HFFc6 (cell line): ENCODE measurements around the gene SYNPO2. TPM values are rescaled to one million over a fixed set of nuclear protein-coding genes. Genes with fewer than 3 reads are reported as not detected.

ENCODE experiments used
- DNase-seq: peaks from one replicate; pipeline ENCODE4 v3.0.0-alpha.2; 2018
- H3K27ac Mint-ChIP-seq: 2 replicates; pipeline ENCODE4 v1.8.0; 2020; ENCODE audit warnings: mild to moderate bottlenecking, mixed read lengths
- H3K27me3 Mint-ChIP-seq: 2 replicates; pipeline ENCODE4 v1.8.0; 2021; ENCODE audit warnings: mild to moderate bottlenecking, moderate library complexity, mixed read lengths; ENCODE audit not compliant: insufficient read depth
- H3K36me3 Mint-ChIP-seq: 2 replicates; pipeline ENCODE4 v1.8.0; 2021; ENCODE audit warnings: low read depth, mixed read lengths
- H3K4me1 Mint-ChIP-seq: 2 replicates; pipeline ENCODE4 v1.8.0; 2020; ENCODE audit warnings: low read depth, mixed read lengths
- H3K4me3 Mint-ChIP-seq: 2 replicates; pipeline ENCODE4 v1.8.0; 2020; ENCODE audit warnings: mild to moderate bottlenecking, moderate library complexity, mixed read lengths
- H3K9me3 Mint-ChIP-seq: 2 replicates; pipeline ENCODE4 v1.8.0; 2020; ENCODE audit warnings: mild to moderate bottlenecking, mixed read lengths
- total RNA-seq, 6 experiments: library from RNA; stranded (reverse); fragmentation: NEBNext Ultra II Directional; extraction: Animal tissue kit (Norgen Biotek cat#: 25700); gene quantifications; 2 replicates in 1 of 6; 3 replicates in 5 of 6; pipeline ENCODE4 v1.2.3, GENCODE V29; 2021
- TF ChIP-seq, protein P1 (sequence below): fragments of 200-600 bp; sonication (generic); IDR thresholded peaks from 2 replicates; pipeline ENCODE4 v1.5.0; 2021; ENCODE audit warnings: antibody characterized with exemption, mild to moderate bottlenecking

SYNPO2 gene
- total RNA-seq, 6 experiments from 2014 or later: 11.6 to 36.7 (median 12.0) TPM

- no peaks in the 10 kb centered on the region for H3K9me3 Mint-ChIP-seq
These were observed 96.7 kb downstream of the SYNPO2 start for GRCh38 chr4:118985170-118986000.

DNA sequence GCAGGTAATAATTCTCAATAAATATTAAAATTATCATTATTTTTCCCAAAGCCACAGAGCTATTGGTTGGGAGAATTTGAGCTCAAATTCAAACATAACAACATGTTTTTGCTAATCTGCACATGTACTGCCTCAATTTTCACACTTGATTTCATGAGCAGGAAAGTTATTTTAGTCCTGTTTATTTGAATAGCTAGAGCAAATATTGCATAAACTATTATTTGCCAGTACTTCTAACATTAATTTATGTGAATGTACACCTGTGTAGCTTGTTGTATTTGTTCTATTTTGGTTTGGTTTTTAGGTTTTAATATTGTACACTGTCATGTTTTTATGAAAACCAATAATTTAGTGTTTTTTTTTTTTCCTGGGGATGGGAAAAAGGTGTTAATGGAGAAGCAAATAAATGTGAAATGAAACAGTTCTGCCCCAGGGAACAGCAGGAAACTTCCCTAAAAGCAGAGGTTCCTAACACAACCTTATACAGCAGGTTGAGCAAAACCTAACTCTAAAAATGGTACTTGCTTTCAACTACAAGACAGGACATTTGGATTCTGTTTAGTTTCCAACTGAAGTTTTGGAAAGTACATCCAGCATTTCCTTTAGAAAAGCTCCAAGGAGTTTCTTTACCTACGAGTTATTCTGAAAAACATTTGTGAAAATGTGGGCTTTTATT lies 99.4 kb downstream of the SYNPO2 start:
- Mint-ChIP-seq H3K27me3 (no peaks in the 10 kb centered on the region), H3K9me3 (no peaks in the 10 kb centered on the region), H3K27ac (peak overlapping the region; percentile 99), H3K4me1 (peaks cover 82% of the 10 kb centered on the region), H3K36me3 (peaks cover 17% of the 10 kb centered on the region), H3K4me3 (no peak overlapping the region)
- TF ChIP-seq, protein P1, sequence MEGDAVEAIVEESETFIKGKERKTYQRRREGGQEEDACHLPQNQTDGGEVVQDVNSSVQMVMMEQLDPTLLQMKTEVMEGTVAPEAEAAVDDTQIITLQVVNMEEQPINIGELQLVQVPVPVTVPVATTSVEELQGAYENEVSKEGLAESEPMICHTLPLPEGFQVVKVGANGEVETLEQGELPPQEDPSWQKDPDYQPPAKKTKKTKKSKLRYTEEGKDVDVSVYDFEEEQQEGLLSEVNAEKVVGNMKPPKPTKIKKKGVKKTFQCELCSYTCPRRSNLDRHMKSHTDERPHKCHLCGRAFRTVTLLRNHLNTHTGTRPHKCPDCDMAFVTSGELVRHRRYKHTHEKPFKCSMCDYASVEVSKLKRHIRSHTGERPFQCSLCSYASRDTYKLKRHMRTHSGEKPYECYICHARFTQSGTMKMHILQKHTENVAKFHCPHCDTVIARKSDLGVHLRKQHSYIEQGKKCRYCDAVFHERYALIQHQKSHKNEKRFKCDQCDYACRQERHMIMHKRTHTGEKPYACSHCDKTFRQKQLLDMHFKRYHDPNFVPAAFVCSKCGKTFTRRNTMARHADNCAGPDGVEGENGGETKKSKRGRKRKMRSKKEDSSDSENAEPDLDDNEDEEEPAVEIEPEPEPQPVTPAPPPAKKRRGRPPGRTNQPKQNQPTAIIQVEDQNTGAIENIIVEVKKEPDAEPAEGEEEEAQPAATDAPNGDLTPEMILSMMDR: no peak
- DNase-seq: no peak

More at GRCh38 chr4:118985170-118986000, 96.7 kb downstream of the SYNPO2 start:
- H3K27ac Mint-ChIP-seq: no peak overlapping the region
- H3K36me3 Mint-ChIP-seq: peaks cover 8% of the 10 kb centered on the region
- TF ChIP-seq, protein P1: no peak
- peaks cover 95% of the 10 kb centered on the region for H3K4me1 Mint-ChIP-seq
- H3K27me3 Mint-ChIP-seq: no peaks in the 10 kb centered on the region; the same call in 1 of the 2 replicates
- H3K4me3 Mint-ChIP-seq: no peak overlapping the region
- DNase-seq: no peak

- Mint-ChIP-seq H3K4me1 (peaks cover 80% of the 10 kb centered on the region), H3K36me3 (peaks cover 17% of the 10 kb centered on the region), H3K27me3 (no peaks in the 10 kb centered on the region), H3K9me3 (no peaks in the 10 kb centered on the region), H3K4me3 (peak overlapping the region; percentile 64), H3K27ac (peak overlapping the region; percentile 99)
- no peak for DNase-seq
- TF ChIP-seq, protein P1: no peak
These were observed 100.0 kb downstream of the SYNPO2 start for GRCh38 chr4:118988635-118988972.

- peaks cover 80% of the 10 kb centered on the region for H3K4me1 Mint-ChIP-seq
- H3K4me3 Mint-ChIP-seq: peak overlapping the region; percentile 64
- DNase-seq: peak; percentile 100
- no peaks in the 10 kb centered on the region for H3K9me3 Mint-ChIP-seq
- peaks cover 17% of the 10 kb centered on the region for H3K36me3 Mint-ChIP-seq
- H3K27ac Mint-ChIP-seq: peak overlapping the region; percentile 99
- no peaks in the 10 kb centered on the region for H3K27me3 Mint-ChIP-seq
- TF ChIP-seq, protein P1: no peak
These were observed 100.7 kb downstream of the SYNPO2 start for GRCh38 chr4:118989098-118990080.

DNA sequence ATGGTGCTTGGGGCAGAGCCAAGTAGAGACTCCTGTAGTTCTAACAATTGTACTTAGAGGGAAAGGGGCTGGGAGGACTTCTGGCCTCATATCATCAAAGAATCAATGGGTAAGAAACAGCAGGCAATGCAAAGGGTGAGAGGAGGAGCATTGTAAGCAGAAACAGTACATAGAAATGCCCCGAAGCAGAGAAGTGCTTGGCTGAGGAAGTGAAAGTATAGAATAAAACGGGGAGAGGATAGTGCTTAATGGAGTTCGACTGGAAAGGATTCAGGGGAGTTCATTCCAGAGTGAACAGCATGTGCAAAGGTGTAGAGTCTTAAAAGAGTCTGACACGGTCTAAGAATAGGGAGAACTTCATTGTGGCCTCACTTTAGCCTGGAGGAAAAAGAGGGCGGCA lies 103.0 kb downstream of the SYNPO2 start:
- peaks cover 17% of the 10 kb centered on the region for H3K36me3 Mint-ChIP-seq
- no peaks in the 10 kb centered on the region for H3K9me3 Mint-ChIP-seq
- no peak overlapping the region for H3K4me3 Mint-ChIP-seq
- TF ChIP-seq, protein P1: no peak
- H3K4me1 Mint-ChIP-seq: peaks cover 80% of the 10 kb centered on the region
- DNase-seq: no peak
- H3K27me3 Mint-ChIP-seq: no peaks in the 10 kb centered on the region
- H3K27ac Mint-ChIP-seq: peak overlapping the region; percentile 11
